ENCODE data around the gene ARHGAP11A. TPM values are rescaled to one million over a fixed set of nuclear protein-coding genes. Genes with fewer than 3 reads are reported as not detected.

The ARHGAP11A gene
- total RNA-seq, 2 donors from 2014 or later: 0.33 to 1.6 TPM

DNA sequence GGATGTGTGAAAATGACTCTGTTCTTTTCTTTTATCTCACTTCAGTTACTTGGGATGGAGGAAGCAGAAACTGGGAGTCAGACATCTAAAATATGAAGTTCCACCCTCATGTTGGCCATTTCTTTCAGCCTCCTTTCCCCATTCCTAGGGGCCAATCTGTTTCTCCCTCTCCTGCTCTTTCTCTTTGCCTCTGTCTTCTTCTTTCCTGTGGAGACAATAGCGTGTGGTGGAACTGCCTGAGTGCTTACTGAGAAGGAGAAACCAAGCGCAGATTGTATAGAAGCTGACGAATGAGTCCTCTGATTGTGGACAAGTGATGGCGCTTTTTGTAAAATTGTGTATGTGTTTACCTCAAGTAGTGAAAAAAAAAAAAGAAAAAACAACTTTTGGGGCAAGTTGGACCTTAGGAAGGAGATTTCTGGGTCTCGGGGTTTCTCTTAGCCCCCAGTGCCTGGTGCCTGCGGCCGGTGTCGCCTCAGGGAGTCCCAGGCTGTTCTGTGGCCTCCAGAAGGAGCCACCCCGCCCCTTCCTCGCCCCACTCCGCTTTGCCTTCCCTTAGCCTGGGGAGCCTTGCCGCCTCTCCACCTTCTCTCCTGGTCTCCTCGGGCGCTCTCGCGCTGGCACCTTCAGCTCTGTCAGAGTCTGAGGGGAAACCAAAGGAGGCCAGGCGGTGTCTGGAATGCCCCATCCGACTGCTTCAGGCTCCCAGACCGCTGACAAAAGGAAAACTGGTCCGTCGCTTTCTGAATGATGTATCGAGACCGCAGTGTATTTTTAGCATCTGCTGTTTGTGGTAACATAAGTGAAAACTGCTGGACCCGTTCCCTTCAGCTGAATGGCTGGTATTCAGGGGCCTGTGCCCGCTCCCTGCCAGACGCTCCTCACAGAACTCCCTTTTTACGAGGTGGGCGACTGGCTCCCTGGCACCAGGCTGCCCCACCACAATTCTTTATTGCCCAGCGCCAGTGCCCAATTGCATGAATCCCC, 56.3 kb downstream of the ARHGAP11A start:
- H3K9me3 ChIP-seq: no peaks in the 10 kb centered on the region
- TF ChIP-seq, protein P1, sequence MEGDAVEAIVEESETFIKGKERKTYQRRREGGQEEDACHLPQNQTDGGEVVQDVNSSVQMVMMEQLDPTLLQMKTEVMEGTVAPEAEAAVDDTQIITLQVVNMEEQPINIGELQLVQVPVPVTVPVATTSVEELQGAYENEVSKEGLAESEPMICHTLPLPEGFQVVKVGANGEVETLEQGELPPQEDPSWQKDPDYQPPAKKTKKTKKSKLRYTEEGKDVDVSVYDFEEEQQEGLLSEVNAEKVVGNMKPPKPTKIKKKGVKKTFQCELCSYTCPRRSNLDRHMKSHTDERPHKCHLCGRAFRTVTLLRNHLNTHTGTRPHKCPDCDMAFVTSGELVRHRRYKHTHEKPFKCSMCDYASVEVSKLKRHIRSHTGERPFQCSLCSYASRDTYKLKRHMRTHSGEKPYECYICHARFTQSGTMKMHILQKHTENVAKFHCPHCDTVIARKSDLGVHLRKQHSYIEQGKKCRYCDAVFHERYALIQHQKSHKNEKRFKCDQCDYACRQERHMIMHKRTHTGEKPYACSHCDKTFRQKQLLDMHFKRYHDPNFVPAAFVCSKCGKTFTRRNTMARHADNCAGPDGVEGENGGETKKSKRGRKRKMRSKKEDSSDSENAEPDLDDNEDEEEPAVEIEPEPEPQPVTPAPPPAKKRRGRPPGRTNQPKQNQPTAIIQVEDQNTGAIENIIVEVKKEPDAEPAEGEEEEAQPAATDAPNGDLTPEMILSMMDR (IDR thresholded peaks at IDR 0.05): no peak
- no peak for TF ChIP-seq POLR2A (IDR thresholded peaks at IDR 0.05)
- no peak for ATAC-seq
- no peaks in the 10 kb centered on the region for H3K36me3 ChIP-seq (replicated peaks in 1 of 2; ENCODE audit: insufficient read depth in 1 of 2, low read depth in 2 of 2)
- H3K4me3 ChIP-seq: no peak overlapping the region
- H3K27ac ChIP-seq: no peak overlapping the region
- 90 to 96% methylated on average over 28 to 29 of the region's 29 CpGs for WGBS, 2 donors
- intact Hi-C loops (cut with DNase I): no loop called here
- no peaks in the 10 kb centered on the region for H3K27me3 ChIP-seq
- no peaks in the 10 kb centered on the region for H3K4me1 ChIP-seq
- DNase-seq: no peak

DNA sequence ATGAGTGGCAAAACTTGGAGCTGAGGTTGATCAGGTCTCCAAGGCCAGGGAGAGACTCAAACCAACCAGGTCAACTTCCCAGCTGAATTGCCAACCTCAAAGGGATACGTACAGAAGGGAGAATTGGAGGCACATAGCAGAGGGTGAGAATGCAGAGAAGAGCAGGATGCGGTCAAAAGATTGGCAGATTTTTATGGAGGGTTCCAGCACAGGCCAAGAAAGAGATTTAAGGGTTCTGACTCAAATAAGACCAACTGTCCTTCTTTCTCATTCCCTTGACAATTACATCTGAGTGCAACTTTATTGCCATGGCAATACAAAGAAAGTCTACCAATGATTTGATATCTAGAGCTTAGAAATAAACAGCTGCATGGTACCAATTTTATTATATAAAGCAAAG, 59.4 kb downstream of the ARHGAP11A start:
- Histone ChIP-seq H3K36me3 (replicated peaks in 1 of 2; ENCODE audit: insufficient read depth in 1 of 2, low read depth in 2 of 2) (no peaks in the 10 kb centered on the region), H3K27ac (no peak overlapping the region), H3K4me3 (no peak overlapping the region), H3K27me3 (no peaks in the 10 kb centered on the region), H3K4me1 (peaks cover 9% of the 10 kb centered on the region), H3K9me3 (no peaks in the 10 kb centered on the region)
- intact Hi-C loops (cut with DNase I): no loop called here
- ATAC-seq (no peak), DNase-seq (no peak)
- TF ChIP-seq, protein P1 (IDR thresholded peaks at IDR 0.05): no peak
- TF ChIP-seq POLR2A (IDR thresholded peaks at IDR 0.05): no peak
- 96 to 100% methylated on average over 2 of the region's 2 CpGs for WGBS, 2 donors

DNA sequence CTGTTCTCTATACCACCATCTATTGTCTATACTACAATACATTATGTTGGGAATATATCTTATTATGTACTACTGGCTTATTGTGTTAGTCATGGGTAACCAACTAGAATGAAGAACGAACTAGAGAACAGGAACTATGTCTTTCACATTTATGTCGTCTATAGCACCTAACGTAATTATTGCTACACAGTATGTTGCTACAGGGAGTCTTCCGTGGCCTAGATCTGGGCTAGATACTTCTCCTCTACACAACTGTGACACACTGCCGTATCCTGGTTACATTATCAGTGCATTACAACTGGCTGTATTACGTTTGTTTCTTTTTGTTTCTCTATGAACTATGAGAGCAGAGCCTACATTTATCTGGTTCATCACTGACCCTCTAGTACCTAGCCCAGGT, 60.2 kb downstream of the ARHGAP11A start:
- WGBS, 2 donors: 53 to 60% methylated on average over 6 of the region's 6 CpGs
- Histone ChIP-seq H3K27ac (no peak overlapping the region), H3K4me3 (no peak overlapping the region), H3K4me1 (peaks cover 9% of the 10 kb centered on the region), H3K9me3 (no peaks in the 10 kb centered on the region), H3K36me3 (replicated peaks in 1 of 2; ENCODE audit: insufficient read depth in 1 of 2, low read depth in 2 of 2) (no peaks in the 10 kb centered on the region), H3K27me3 (no peaks in the 10 kb centered on the region)
- DNase-seq: no peak
- intact Hi-C loops (cut with DNase I): no loop called here
- no peak for ATAC-seq
- TF ChIP-seq, protein P1 (IDR thresholded peaks at IDR 0.05): no peak
- no peak for TF ChIP-seq POLR2A (IDR thresholded peaks at IDR 0.05)

DNA sequence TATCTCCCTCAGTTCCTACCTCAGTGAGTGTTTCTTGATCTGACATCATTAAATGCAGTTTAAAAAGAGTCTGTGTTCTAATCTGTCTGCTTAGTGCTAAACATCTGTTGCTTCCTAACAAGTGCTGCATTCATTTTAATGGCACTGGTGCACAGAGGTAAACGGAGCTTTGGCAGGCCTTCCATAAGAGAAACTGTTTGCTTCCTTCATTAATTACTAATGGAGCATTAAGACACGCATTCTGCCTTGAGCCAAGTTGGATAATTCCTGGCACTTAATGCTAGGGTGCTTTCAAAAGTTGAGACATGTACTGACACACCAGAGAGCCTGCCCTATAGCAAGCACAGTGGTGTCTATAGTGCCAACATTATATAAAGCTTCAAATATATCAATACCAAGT, 60.9 kb downstream of the ARHGAP11A start:
- intact Hi-C loops (cut with DNase I): no loop called here
- ATAC-seq: no peak
- Histone ChIP-seq H3K27ac (no peak overlapping the region), H3K36me3 (replicated peaks in 1 of 2; ENCODE audit: insufficient read depth in 1 of 2, low read depth in 2 of 2) (no peaks in the 10 kb centered on the region), H3K4me3 (no peak overlapping the region), H3K4me1 (peaks cover 9% of the 10 kb centered on the region), H3K27me3 (no peaks in the 10 kb centered on the region), H3K9me3 (no peaks in the 10 kb centered on the region)
- 57 to 60% methylated on average over 2 of the region's 2 CpGs for WGBS, 2 donors
- TF ChIP-seq POLR2A (IDR thresholded peaks at IDR 0.05): no peak
- TF ChIP-seq, protein P1 (IDR thresholded peaks at IDR 0.05): no peak
- DNase-seq: no peak

Measured in body of pancreas (tissue), 4 donors.